GM18861 (cell line): ENCODE results near the gene NTN1.
"Not testable (repeated sequence)": the region's sequence is repeated elsewhere in the genome, so short reads cannot be mapped to it uniquely, and the experiment has no call there.

Experiments used
- ATAC-seq: cut with Tn5 transposase; IDR thresholded peaks from one replicate; pipeline ENCODE4 v1.9.1; 2021; ENCODE audit not compliant: unreplicated experiment

The NTN1 gene

DNA sequence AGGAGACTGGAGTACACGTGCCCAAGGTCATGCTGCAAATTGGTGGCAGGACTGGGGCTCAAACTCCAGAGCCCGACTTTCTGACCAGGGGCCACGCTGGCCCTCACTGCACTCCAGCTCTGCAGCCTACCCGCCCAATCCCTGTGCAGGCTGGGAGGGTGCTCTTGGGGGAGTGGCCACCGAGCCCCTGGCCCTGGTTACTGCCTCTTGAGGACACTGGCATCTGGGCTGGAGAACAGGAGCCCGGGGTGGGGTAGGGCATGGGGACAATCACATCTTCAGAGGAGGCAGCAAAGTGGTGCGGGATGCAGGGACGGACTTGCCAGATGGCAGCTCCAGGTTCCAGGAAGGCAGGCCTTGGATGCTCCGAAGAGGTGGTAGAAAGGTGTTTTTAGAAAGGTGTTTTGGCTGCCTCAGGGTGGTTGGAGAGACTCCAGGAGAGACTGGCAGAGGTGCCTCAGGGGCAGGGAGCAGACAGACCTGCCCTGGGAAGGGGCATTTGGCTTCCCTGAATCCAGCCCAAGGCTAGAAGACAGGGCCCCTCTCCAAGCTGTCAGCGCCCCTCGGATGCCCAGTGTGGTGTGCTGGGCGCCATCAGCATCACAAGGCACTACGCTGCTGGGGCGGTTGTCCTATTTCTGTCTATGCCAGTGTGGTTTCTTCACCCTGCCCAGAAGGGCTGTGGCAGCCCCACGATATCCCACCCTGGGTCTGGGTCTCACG, 220.6 kb downstream of the NTN1 start:
- ATAC-seq: no peak

DNA sequence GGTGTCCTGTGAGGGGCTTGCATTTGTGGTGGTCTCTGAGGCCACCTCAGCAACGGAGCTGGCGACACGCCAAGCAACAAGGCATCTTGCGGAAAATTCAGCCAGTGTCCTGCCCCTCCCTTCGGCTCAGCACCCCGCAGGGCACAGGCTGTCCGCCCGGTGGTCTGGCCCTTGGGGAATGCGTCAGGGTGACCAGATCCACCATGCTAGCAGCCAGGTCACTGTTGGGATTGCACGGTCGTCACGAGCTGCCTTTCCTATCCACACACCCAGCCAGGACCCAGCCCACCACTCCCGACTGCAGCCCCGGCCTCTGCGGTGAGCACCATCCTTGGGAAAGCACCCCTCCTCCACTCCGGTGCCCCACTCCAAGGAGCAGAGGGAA, 221.2 kb downstream of the NTN1 start:
- ATAC-seq: no peak

DNA sequence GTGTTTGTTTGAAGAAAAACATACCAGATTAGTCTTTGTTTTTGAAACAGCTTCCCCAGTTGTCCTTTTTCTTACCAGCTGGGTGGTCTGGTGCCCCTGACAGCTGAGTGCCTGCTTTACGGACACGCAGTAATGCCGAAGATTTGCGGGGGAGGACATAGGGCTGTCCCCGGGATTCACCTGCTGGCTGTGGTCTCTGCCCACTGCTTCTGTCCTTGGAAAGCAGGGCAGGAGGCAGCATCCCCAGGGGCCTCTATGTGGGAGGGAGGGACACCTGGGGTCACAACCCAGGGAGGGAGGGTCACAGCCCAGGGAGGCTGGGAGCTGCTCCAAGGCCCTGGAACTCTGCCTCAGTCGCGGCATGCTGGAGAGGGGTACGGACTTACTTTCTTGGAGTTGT, 221.7 kb downstream of the NTN1 start:
- ATAC-seq: no peak

GRCh38 chr17:9244066-9245052, 223.0 kb downstream of the NTN1 start:
- ATAC-seq: no peak

GRCh38 chr17:9247401-9247938, 226.2 kb downstream of the NTN1 start:
- ATAC-seq: no peak

DNA sequence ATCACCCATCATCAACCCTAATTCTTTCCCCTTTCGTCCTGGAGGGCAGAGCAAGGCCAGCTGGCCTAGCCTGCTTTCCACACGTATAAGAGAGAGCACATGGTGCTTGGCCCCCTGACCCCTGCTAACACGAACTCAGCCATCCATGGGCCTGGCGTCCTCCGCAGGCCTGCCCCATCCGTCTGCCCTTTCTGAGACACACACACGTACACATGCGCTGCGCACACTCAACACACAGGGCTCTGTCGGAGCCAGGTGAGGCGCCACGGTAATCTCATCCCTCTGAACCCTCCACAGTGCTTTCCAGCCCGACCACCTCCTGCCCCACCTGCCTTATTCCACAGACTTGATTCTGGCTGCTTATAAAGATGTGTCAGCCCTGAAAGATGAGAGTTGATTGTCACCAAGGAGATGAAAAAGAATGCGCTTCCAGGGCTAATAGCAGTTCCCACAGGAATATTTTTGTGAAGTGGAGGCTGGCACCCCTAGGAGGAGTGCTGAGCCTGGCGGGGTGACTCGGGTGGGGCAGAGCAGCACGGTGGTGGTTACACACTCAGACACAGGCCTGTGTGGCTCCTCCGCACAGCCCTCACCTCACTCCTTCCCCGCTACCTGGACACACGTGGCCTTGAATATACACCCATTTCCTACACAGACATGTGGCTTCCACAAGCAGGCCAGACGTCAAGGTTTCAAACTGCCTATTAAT, 228.1 kb downstream of the NTN1 start:
- no peak for ATAC-seq

- ATAC-seq: no peak
Observed at GRCh38 chr17:9251273-9251672, 230.0 kb downstream of the NTN1 start.

DNA sequence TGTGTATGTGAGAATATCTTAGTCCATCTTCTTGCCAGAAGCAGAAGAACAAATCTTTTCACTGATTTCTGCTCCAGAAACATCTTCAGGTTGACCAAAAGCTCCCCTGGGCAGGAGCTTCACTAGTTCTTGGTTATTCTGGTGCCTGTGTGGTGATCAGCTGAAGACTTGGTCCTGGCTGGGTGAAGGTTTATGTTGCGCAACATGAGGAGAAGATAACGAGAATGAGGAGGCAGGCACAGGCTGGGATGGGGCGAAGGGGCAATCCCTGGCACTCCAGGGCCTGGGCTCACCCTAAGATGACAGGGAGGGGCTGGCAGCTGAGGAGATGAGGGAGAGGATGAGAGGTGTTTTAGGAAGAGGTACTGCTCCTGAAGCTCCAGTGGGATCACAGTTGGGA, 232.0 kb downstream of the NTN1 start:
- ATAC-seq: no peak

- no peak for ATAC-seq
Observed at GRCh38 chr17:9254841-9255240, 233.5 kb downstream of the NTN1 start.

DNA sequence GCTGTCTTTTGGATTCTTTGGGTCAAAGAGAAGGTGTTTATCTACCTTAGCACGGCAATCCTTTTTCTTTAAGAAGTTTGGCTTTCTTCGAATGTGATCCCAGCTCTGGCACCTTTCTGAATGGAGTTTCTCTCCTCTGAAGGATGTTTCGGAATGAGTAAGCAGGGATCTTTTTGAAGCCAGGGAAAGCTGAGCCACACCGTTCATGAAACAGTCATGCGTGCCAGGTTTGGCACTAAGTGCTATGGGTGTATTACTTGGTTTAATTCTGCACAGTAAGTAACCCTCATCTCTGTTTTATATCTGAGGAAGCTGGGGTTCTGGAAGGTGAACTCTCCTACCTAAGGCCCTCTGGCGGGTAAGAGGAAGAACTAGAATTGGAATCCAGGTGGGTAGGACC, 234.5 kb downstream of the NTN1 start:
- ATAC-seq: no peak

DNA sequence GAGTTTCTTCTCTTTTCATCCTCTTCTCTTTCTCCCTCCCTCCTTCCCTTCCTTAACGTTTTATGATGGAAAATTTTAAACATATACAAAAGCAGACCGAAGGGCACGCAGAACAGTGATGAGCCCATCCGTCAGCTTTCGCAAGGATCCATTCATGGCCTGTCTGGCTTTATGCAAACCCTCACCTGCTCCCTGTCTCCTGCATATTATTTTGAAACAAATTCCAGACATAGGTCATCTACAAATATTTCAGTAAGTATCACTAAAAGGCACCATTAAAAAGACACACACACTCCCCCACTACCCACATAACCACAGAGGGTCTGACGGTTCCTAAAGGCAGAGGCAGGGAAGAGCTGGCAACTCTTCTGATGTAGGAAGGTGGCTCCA, 235.0 kb downstream of the NTN1 start:
- ATAC-seq: no peak

- ATAC-seq: no peak
Observed at GRCh38 chr17:9256751-9257629, 235.7 kb downstream of the NTN1 start.

DNA sequence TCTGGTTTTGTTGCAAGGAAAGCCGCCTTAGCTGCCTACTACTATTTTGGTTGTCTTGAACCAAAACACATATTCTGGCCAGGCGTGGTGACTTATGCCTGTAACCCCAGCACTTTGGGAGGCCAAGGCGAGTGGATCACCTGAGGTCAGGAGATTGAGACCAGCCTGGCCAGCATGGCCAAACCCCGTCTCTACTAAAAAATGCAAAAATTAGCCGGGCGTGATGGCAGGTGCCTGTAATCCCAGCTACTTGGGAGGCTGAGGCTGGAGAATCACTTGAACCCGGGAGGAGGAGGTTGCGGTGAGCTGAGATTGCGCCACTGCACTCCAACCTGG, 236.3 kb downstream of the NTN1 start:
- not testable (repeated sequence) for ATAC-seq

GRCh38 chr17:9258115-9259015, 237.1 kb downstream of the NTN1 start:
- ATAC-seq: no peak

DNA sequence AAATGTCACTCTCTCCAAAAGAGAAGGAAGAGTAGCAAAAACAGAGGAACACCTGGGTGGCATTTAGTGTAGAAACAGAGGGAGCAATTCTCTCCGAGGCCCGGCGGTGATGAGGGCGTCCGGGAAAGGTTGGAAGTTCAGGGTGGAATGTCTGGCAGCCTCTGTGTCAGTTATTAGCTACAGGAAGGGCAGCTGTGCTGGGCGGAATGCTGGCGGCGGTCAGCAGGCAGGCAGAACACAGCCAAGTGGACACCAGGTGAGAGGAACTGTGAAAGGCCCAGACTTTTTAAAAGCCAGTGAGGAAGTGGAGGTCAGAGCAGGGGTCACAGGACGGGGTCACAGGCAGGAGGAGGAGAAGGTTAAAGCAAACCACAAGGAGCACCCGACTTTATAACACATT, 238.1 kb downstream of the NTN1 start:
- no peak for ATAC-seq

- no peak for ATAC-seq
Observed at GRCh38 chr17:9261081-9262012, 240.0 kb downstream of the NTN1 start.

DNA sequence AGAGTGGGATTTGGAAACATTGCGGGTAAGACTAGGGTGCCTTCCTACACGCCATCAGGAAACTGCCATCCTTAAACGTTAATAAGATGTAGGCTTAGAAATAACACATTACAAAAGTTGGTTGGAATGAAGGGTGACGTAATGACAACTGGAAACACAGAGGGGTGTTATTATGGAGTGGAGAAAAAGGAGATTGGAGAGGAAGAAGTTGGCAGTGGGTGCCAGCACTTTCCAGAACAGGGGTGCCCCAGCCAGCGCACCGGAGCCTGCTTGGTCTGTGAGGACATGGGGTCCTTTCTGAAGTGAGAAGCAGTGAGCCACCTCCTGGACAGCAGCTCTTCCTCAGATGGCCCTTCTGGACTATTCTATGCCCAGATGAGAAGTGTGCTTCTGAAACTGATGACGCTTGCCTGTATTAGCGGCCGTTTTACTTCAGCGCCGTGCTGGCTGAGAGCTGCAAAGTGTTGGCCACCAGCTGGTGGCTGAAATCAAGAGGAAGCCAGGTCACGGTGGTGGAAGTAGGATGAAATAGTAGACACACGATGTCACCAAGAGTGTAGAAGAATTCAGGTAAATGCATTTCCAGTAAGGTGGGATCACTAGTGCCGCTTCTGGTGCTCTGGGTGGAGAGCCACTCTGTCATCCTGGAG, 244.8 kb downstream of the NTN1 start:
- ATAC-seq: no peak

- ATAC-seq: no peak
Observed at GRCh38 chr17:9266697-9267117, 245.4 kb downstream of the NTN1 start.
